Astrocyte of the spinal cord (primary cell): ENCODE results near the gene CD163L1.

Experiments used
- DNase-seq: peaks from one replicate; pipeline ENCODE4 v3.0.0; 2011; ENCODE audit warnings: low read depth, low spot score
- H3K4me3 ChIP-seq: 2 replicates; pipeline ENCODE4 v1.5.1; 2011; ENCODE audit warnings: low read depth, mild to moderate bottlenecking, low read length, moderate library complexity
- in situ Hi-C: cut with HindIII; loops from 2 replicates; pipeline ENCODE4 v1.10.0; 2017; ENCODE audit warnings: low sequenced_read_pairs
- TF ChIP-seq, protein P1 (sequence below): IDR thresholded peaks from 2 replicates; pipeline ENCODE4 v1.5.1; 2012; ENCODE audit warnings: low read depth, mild to moderate bottlenecking, low read length, inconsistent platforms

CD163L1 gene

DNA sequence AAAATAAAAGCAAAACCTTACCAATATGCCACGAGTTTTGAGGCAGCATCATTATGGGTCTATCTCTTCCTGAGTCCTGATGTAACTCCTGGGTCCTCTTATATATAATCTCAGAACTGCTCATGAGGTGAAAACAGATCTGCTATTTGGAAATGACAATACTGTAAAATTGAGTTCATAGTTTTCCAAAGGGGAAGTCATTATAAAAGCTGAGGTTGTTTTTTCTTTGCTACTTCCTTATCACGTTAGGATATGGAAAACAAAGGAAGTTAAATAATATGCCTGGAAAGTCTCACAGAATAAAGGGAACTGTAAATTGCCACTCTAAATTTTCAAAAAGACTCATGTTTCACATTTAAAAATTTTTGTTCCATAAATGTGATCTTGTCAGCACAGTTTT is at the start of gene CD163L1:
TSS of gene CD163L1 (minus strand) at position 78 of the 400 bp plus-strand sequence. CDS start at position 52, 26 bp downstream.
- no peak for DNase-seq
- TF ChIP-seq, protein P1, sequence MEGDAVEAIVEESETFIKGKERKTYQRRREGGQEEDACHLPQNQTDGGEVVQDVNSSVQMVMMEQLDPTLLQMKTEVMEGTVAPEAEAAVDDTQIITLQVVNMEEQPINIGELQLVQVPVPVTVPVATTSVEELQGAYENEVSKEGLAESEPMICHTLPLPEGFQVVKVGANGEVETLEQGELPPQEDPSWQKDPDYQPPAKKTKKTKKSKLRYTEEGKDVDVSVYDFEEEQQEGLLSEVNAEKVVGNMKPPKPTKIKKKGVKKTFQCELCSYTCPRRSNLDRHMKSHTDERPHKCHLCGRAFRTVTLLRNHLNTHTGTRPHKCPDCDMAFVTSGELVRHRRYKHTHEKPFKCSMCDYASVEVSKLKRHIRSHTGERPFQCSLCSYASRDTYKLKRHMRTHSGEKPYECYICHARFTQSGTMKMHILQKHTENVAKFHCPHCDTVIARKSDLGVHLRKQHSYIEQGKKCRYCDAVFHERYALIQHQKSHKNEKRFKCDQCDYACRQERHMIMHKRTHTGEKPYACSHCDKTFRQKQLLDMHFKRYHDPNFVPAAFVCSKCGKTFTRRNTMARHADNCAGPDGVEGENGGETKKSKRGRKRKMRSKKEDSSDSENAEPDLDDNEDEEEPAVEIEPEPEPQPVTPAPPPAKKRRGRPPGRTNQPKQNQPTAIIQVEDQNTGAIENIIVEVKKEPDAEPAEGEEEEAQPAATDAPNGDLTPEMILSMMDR = no peak
- in situ Hi-C loops = no loop called here
- no peak within 1 kb of the TSS for H3K4me3 ChIP-seq

DNA sequence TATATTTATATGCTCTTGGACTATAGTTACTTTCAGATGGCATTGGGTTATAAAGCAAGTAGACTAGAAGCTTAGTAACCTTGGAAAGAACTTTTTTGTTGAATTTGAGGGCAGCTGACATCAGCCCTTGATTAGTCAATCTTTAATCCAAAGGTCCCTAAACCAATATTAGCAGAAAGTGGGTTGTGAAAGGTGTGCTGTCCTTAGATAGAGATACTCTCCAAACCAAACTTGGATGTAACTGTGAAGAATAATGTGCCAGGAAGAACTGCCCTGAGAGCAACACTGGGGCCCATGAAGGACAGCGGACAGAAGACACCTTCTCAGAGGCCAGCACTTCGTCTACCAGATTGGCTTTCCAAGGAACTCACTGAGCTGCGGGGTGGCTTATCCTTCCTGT is 49.1 kb upstream of the CD163L1 start:
- in situ Hi-C loops = no loop called here
- DNase-seq = no peak
- H3K4me3 ChIP-seq = no peak overlapping the region
- TF ChIP-seq, protein P1 = no peak

DNA sequence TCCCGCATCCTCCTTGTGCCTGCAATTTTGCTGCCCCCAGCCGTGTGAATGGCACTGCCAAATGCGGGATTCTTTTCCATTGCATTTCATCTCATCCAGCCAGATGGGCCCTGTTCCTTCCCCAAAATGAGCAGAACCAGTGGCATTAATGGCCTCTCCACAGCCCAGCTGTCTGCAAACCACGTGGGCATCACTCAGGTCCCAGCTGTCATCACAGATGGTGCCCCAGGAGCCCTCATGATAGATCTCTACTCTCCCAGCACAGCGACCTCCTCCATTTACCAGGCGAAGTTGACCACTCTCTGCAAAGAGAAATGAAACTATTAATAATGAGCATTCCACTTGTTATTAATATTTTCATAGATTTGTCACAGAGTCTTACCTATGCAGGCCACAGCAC is 42.6 kb upstream of the CD163L1 start:
- H3K4me3 ChIP-seq = no peak overlapping the region
- no peak for DNase-seq
- in situ Hi-C loops = no loop called here
- TF ChIP-seq, protein P1 = no peak

DNA sequence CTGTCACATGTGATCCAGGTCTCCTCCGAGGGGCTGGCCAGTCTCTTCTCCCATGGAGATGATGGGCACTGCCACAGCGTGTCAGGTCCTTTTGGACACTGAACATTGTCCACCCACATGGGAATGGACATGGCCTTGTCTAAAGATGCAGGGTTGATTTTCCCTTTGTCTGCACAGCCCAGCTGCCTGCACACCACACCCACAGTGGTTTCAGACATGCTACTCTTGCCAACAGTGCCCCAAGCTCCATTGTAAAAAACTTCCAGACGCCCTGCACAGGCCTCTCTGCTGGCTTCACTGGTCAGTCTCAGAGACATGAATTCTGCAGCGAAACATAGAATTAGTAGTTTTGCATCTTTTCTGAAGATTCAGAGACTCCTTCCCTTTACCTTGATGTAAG is 41.1 kb upstream of the CD163L1 start:
- in situ Hi-C loops = no loop called here
- TF ChIP-seq, protein P1 = no peak
- H3K4me3 ChIP-seq = no peak overlapping the region
- no peak for DNase-seq

DNA sequence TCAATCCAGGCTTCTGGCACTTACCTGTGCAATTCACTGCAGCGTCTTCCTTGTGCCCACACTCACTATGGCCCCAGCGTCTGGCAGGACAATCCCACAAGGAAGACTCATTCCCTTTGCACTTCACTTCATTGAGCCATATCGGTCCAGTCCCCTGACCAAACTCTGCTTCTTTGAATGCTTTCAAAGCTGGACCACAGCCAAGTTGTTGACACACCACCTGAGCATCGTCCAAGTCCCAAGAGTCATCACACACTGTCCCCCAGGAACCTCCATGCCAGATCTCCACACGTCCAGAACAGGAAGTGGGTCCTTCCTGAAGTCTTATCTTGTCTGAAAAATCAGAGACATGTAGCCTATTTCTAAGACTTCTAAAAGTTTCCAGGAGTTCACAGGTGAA is 39.4 kb upstream of the CD163L1 start:
- TF ChIP-seq, protein P1 = no peak
- DNase-seq = no peak
- in situ Hi-C loops = no loop called here
- no peak overlapping the region for H3K4me3 ChIP-seq

DNA sequence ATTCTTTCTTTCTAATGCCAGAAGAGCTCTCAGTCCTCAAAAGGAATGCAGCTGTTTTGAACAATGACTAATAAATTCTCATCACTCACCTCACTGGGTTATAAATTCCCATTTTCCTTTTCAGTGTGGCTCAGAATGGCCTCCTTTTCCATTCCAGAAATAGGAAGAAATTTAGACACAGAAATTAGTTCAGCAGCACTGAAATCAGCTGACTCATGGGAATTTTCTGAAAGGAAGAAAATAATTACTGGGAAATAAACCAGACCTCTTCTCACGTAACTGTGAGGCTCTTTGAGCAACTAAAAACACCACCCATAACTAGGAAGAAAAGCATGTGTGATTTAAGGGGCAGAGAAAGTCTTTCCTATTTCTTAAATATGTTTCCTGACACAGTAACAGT is 35.8 kb upstream of the CD163L1 start:
- no peak overlapping the region for H3K4me3 ChIP-seq
- no peak for DNase-seq
- TF ChIP-seq, protein P1 = no peak
- in situ Hi-C loops = no loop called here

DNA sequence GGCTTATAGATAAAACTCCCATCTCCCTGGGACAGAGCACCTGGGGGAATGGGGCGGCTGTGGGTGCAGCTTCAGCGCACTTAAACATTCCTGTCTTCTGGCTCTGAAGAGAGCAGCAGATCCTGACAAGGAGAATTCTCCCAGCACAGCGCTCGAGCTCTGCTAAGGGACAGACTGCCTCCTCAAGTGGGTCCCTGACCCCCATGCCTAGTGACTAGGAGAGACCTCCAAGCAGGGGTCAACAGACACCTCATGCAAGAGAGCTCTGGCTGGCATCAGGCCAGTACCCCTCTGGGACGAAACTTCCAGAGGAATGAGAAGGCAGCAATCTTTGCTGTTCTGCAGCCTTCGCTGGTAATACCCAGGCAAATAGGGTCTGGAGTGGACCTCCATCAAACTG is 28.1 kb upstream of the CD163L1 start:
- H3K4me3 ChIP-seq = no peak overlapping the region
- TF ChIP-seq, protein P1 = no peak
- in situ Hi-C loops = no loop called here
- DNase-seq = no peak
